GM18499 (cell line): ENCODE results near the gene COX6B2.

ENCODE experiments used
- ATAC-seq: cut with Tn5 transposase; IDR thresholded peaks from one replicate; pipeline ENCODE4 v1.9.1; 2021; ENCODE audit warnings: moderate number of reproducible peaks; ENCODE audit not compliant: insufficient read depth, unreplicated experiment

The COX6B2 gene

GRCh38 chr19:55383279-55384130 is 29.0 kb upstream of the COX6B2 start:
- no peak for ATAC-seq

GRCh38 chr19:55382522-55383054 is 28.1 kb upstream of the COX6B2 start:
- no peak for ATAC-seq

- no peak for ATAC-seq
These were observed 27.5 kb upstream of the COX6B2 start for GRCh38 chr19:55382013-55382412.

- no peak for ATAC-seq
These were observed 24.7 kb upstream of the COX6B2 start for GRCh38 chr19:55379174-55379573.

GRCh38 chr19:55377356-55378131 is 23.0 kb upstream of the COX6B2 start:
- ATAC-seq, result no peak

- ATAC-seq, result no peak
These were observed 21.9 kb upstream of the COX6B2 start, which contains the start of gene TMEM190 for GRCh38 chr19:55376241-55376933. TSS of gene TMEM190 (plus strand) at chr19:55376826. CDS start at chr19:55376854, 28 bp downstream.

GRCh38 chr19:55373993-55374757 is 19.7 kb upstream of the COX6B2 start:
- no peak for ATAC-seq

GRCh38 chr19:55373306-55373992 is 18.9 kb upstream of the COX6B2 start:
- ATAC-seq, result no peak

GRCh38 chr19:55372316-55373081 is 18.0 kb upstream of the COX6B2 start:
- ATAC-seq, result no peak

GRCh38 chr19:55370305-55370988 is 15.9 kb upstream of the COX6B2 start, which contains the start of gene IL11:
TSS of gene IL11 (minus strand) at chr19:55370463. CDS start at chr19:55370310, 153 bp downstream.
- ATAC-seq, result no peak

GRCh38 chr19:55369653-55370304 is 15.3 kb upstream of the COX6B2 start:
- no peak for ATAC-seq

- ATAC-seq, result no peak
These were observed 14.4 kb upstream of the COX6B2 start for GRCh38 chr19:55368701-55369563.

- ATAC-seq, result no peak
These were observed 13.6 kb upstream of the COX6B2 start for GRCh38 chr19:55368106-55368505.

GRCh38 chr19:55366790-55367189 is 12.3 kb upstream of the COX6B2 start:
- ATAC-seq, result no peak

GRCh38 chr19:55365964-55366363 is 11.4 kb upstream of the COX6B2 start:
- ATAC-seq, result no peak

- ATAC-seq, result no peak
These were observed 10.7 kb upstream of the COX6B2 start for GRCh38 chr19:55365245-55365644.
